HepG2 (cell line): ENCODE results near the gene OR6S1. TPM values are rescaled to one million over a fixed set of nuclear protein-coding genes. Genes with fewer than 3 reads are reported as not detected.

Experiments
- ATF7 ChIP-seq, 2 experiments: fragments of 450-650 bp in 1 of 2; sonication (generic) in 1 of 2; formaldehyde crosslinking in 1 of 2; IDR thresholded peaks; 2 replicates each; pipeline versions ENCODE4 v1.4.0 to v1.6.1; 2016 to 2020; ENCODE audit warnings: antibody characterized with exemption in 1 of 2, mild to moderate bottlenecking in 1 of 2, missing genetic modification reagents in 1 of 2
- BRF2 ChIP-seq: sonication (generic); formaldehyde crosslinking; IDR thresholded peaks from 2 replicates; pipeline ENCODE4 v1.8.1; 2022; ENCODE audit warnings: mild to moderate bottlenecking, missing genetic modification reagents
- CBX5 ChIP-seq: sonication (generic); formaldehyde crosslinking; IDR thresholded peaks from 2 replicates; pipeline ENCODE4 v1.4.0; 2020; ENCODE audit warnings: missing genetic modification reagents, borderline replicate concordance
- GABPA ChIP-seq, 2 experiments: IDR thresholded peaks; 2 replicates each; pipeline ENCODE4 v1.6.1; 2011 to 2016; ENCODE audit warnings: low read depth in 2 of 2, low read length in 1 of 2, missing biosample characterization in 1 of 2, missing genetic modification characterization in 1 of 2
- GMEB1 ChIP-seq: sonication (generic); formaldehyde crosslinking; IDR thresholded peaks from 2 replicates; pipeline ENCODE4 v1.5.1; 2020; ENCODE audit warnings: missing genetic modification reagents, mild to moderate bottlenecking, borderline replicate concordance
- HES4 ChIP-seq: sonication (generic); formaldehyde crosslinking; IDR thresholded peaks from 2 replicates; pipeline ENCODE4 v1.9.0; 2021; ENCODE audit warnings: mild to moderate bottlenecking, missing genetic modification reagents, borderline replicate concordance
- HMGXB3 ChIP-seq: sonication (generic); formaldehyde crosslinking; IDR thresholded peaks from 2 replicates; pipeline ENCODE4 v1.4.0; 2020; ENCODE audit warnings: missing genetic modification reagents, borderline replicate concordance
- HNRNPL ChIP-seq: fragments of 200-400 bp; formaldehyde crosslinking; IDR thresholded peaks from 2 replicates; pipeline ENCODE4 v1.6.1; 2017; ENCODE audit warnings: mild to moderate bottlenecking, low read depth, low read length
- MEIS2 ChIP-seq: sonication (generic); formaldehyde crosslinking; IDR thresholded peaks from 2 replicates; pipeline ENCODE4 v1.9.0; 2021; ENCODE audit warnings: mild to moderate bottlenecking, missing genetic modification reagents
- POLR2A ChIP-seq, 2 experiments: IDR thresholded peaks; 2 replicates each; pipeline ENCODE4 v1.6.1; 2011; ENCODE audit warnings: low read depth in 2 of 2, low read length in 2 of 2, mild to moderate bottlenecking in 1 of 2, moderate library complexity in 1 of 2; ENCODE audit not compliant: insufficient read depth in 1 of 2
- RFXANK ChIP-seq: IDR thresholded peaks from 2 replicates; pipeline ENCODE4 v1.6.1; 2016
- ZBTB34 ChIP-seq: sonication (generic); formaldehyde crosslinking; IDR thresholded peaks from 2 replicates; pipeline ENCODE4 v1.8.0; 2022; ENCODE audit warnings: mild to moderate bottlenecking, missing genetic modification reagents
- ZFP82 ChIP-seq: sonication (generic); formaldehyde crosslinking; IDR thresholded peaks from 2 replicates; pipeline ENCODE4 v1.5.1; 2020; ENCODE audit warnings: mild to moderate bottlenecking, missing genetic modification reagents, borderline replicate concordance
- ZMYM4 ChIP-seq: sonication (generic); formaldehyde crosslinking; IDR thresholded peaks from 2 replicates; pipeline ENCODE4 v1.8.1; 2023; ENCODE audit warnings: mild to moderate bottlenecking, missing genetic modification reagents
- ZNF124 ChIP-seq: sonication (generic); formaldehyde crosslinking; IDR thresholded peaks from 2 replicates; pipeline ENCODE4 v1.4.0; 2020; ENCODE audit warnings: missing genetic modification reagents
- ZNF143 ChIP-seq: sonication (generic); formaldehyde crosslinking; IDR thresholded peaks from 2 replicates; pipeline ENCODE4 v1.4.0; 2020; ENCODE audit warnings: missing genetic modification reagents
- ZNF333 ChIP-seq: sonication (generic); formaldehyde crosslinking; IDR thresholded peaks from 2 replicates; pipeline ENCODE4 v1.4.0; 2020; ENCODE audit warnings: mild to moderate bottlenecking, missing genetic modification reagents, borderline replicate concordance
- ZNF362 ChIP-seq: sonication (generic); formaldehyde crosslinking; IDR thresholded peaks from 2 replicates; pipeline ENCODE4 v1.4.0; 2020; ENCODE audit warnings: missing genetic modification reagents, mild to moderate bottlenecking, borderline replicate concordance
- ZNF749 ChIP-seq: sonication (generic); formaldehyde crosslinking; IDR thresholded peaks from 2 replicates; pipeline ENCODE4 v1.8.0; 2022; ENCODE audit warnings: mild to moderate bottlenecking, missing genetic modification reagents, moderate library complexity, borderline replicate concordance
- ZNF891 ChIP-seq: sonication (generic); formaldehyde crosslinking; IDR thresholded peaks from 2 replicates; pipeline ENCODE4 v1.5.0; 2020; ENCODE audit warnings: mild to moderate bottlenecking, missing genetic modification reagents
- polyA plus RNA-seq, 8 experiments: library from polyadenylated mRNA; depleted of rRNA in 3 of 8; stranded (reverse) in 7 of 8; unstranded in 1 of 8; fragments of >200 nt; fragmentation: Illumina TruSeq in 4 of 8; extraction: Trizol in 4 of 8; gene quantifications; 2 replicates each; pipeline versions ENCODE4 v1.2.1 to v1.2.3, GENCODE V29; 2011 to 2016; ENCODE audit warnings: low read depth in 4 of 8, missing spikeins in 1 of 8, mixed read lengths in 1 of 8; ENCODE audit not compliant: insufficient read depth in 1 of 8
- total RNA-seq, 5 experiments: library from RNA; depleted of rRNA; stranded (reverse); fragments of >200 nt; fragmentation: Illumina TruSeq; extraction: Trizol; gene quantifications; 2 replicates each; pipeline ENCODE4 v1.2.3, GENCODE V29; 2016; ENCODE audit warnings: low read depth in 1 of 5

Gene OR6S1
- total and polyA plus RNA-seq, 2 of the 13 experiments (the other 11 are each of a cell fraction or from before 2014, with no cell fraction given), result 0.09 TPM; not detected in 1

GRCh38 chr14:20671597-20672283 is 30.2 kb upstream of the OR6S1 start (continued):
- TF ChIP-seq GABPA (IDR thresholded peaks at IDR 0.05; ENCODE audit: low read depth, low read length) (no peak), GABPA (CRISPR knock-in tag; IDR thresholded peaks at IDR 0.05; ENCODE audit: low read depth) (peak; percentile 39), GMEB1 (CRISPR knock-in tag) (no peak), ATF7 (IDR thresholded peaks at IDR 0.05) (no peak), ATF7 (CRISPR knock-in tag; IDR thresholded peaks at IDR 0.05) (no peak), CBX5 (CRISPR knock-in tag) (no peak), ZMYM4 (CRISPR knock-in tag) (no peak), RFXANK (CRISPR knock-in tag) (no peak), MEIS2 (CRISPR knock-in tag) (no peak), ZNF333 (CRISPR knock-in tag) (no peak), ZNF124 (no peak), ZNF362 (CRISPR knock-in tag) (no peak), HES4 (CRISPR knock-in tag) (no peak), ZFP82 (CRISPR knock-in tag) (no peak), BRF2 (CRISPR knock-in tag) (no peak), ZNF891 (CRISPR knock-in tag) (no peak), HNRNPL (no peak), ZNF749 (CRISPR knock-in tag) (no peak), ZBTB34 (no peak), POLR2A (IDR thresholded peaks at IDR 0.05; ENCODE audit: insufficient read depth in 1 of 2, low read depth in 2 of 2, low read length in 2 of 2) (no peak), HMGXB3 (CRISPR knock-in tag) (0 out of 2 replicates have a peak, but pooled peaks have one; percentile 62), ZNF143 (CRISPR knock-in tag) (no peak)
